H9 (cell line): Measurements from ENCODE around the gene MRM2. TPM values are rescaled to one million over a fixed set of nuclear protein-coding genes. Genes with fewer than 3 reads are reported as not detected.

Experiments used
- DNase-seq: peaks from one replicate; pipeline ENCODE4 v3.0.0-alpha.2; 2017
- H2AFZ ChIP-seq: one replicate; pipeline ENCODE4 v1.6.1; 2013; ENCODE audit warnings: mild to moderate bottlenecking, low read length, control low read depth, moderate library complexity
- H2AK5ac ChIP-seq: 2 replicates; pipeline ENCODE4 v1.6.1; 2013; ENCODE audit warnings: low read length, control low read depth, mixed read lengths; ENCODE audit not compliant: insufficient read length
- H2BK120ac ChIP-seq: one replicate; pipeline ENCODE4 v1.6.1; 2013; ENCODE audit warnings: low read depth, mild to moderate bottlenecking, low read length, control low read depth, inconsistent platforms; ENCODE audit not compliant: poor library complexity, severe bottlenecking
- H2BK12ac ChIP-seq: 2 replicates; pipeline ENCODE4 v1.6.1; 2013; ENCODE audit warnings: low read length, control low read depth, mixed read lengths, low read depth; ENCODE audit not compliant: insufficient read length
- H2BK15ac ChIP-seq: 2 replicates; pipeline ENCODE4 v1.6.1; 2013; ENCODE audit warnings: low read depth, low read length, control low read depth
- H2BK20ac ChIP-seq: one replicate; pipeline ENCODE4 v1.6.1; 2013; ENCODE audit warnings: low read depth, mild to moderate bottlenecking, low read length, control low read depth, inconsistent platforms; ENCODE audit not compliant: poor library complexity, severe bottlenecking
- H2BK5ac ChIP-seq: 2 replicates; pipeline ENCODE4 v1.6.1; 2013; ENCODE audit warnings: low read length, control low read depth, mixed read lengths; ENCODE audit not compliant: insufficient read length
- H3K14ac ChIP-seq: 2 replicates; pipeline ENCODE4 v1.6.1; 2013; ENCODE audit warnings: low read length, control low read depth; ENCODE audit not compliant: insufficient read depth
- H3K18ac ChIP-seq: 2 replicates; pipeline ENCODE4 v1.6.1; 2013; ENCODE audit warnings: low read depth, mild to moderate bottlenecking, mixed read lengths, low read length, control low read depth; ENCODE audit not compliant: insufficient read length
- H3K23ac ChIP-seq: 2 replicates; pipeline ENCODE4 v1.6.1; 2013; ENCODE audit warnings: low read length, control low read depth, mixed read lengths, low read depth; ENCODE audit not compliant: insufficient read length
- H3K23me2 ChIP-seq: 2 replicates; pipeline ENCODE4 v1.6.1; 2013; ENCODE audit warnings: low read depth, mild to moderate bottlenecking, mixed read lengths, low read length, control low read depth; ENCODE audit not compliant: insufficient read length, poor library complexity, severe bottlenecking
- H3K27ac ChIP-seq: 2 replicates; pipeline ENCODE4 v1.5.1; 2013; ENCODE audit warnings: low read length, control low read depth, mixed read lengths, low read depth; ENCODE audit not compliant: insufficient read length
- H3K27me3 ChIP-seq: 2 replicates; pipeline ENCODE4 v1.6.1; 2013; ENCODE audit warnings: low read length, control low read depth, inconsistent platforms; ENCODE audit not compliant: insufficient read depth
- H3K4ac ChIP-seq: 2 replicates; pipeline ENCODE4 v1.6.1; 2013; ENCODE audit warnings: low read depth, mild to moderate bottlenecking, control low read depth, inconsistent platforms, low read length, moderate library complexity
- H3K4me1 ChIP-seq: 2 replicates; pipeline ENCODE4 v1.6.1; 2013; ENCODE audit warnings: low read length, control low read depth, inconsistent platforms; ENCODE audit not compliant: insufficient read depth
- H3K4me2 ChIP-seq: 2 replicates; pipeline ENCODE4 v1.6.1; 2013; ENCODE audit warnings: low read length, control low read depth, mixed read lengths; ENCODE audit not compliant: insufficient read length, insufficient read depth
- H3K56ac ChIP-seq: 2 replicates; pipeline ENCODE4 v1.6.1; 2013; ENCODE audit warnings: low read depth, mild to moderate bottlenecking, mixed read lengths, low read length, control low read depth; ENCODE audit not compliant: insufficient read length
- H3K79me1 ChIP-seq: 2 replicates; pipeline ENCODE4 v1.6.1; 2013; ENCODE audit warnings: low read depth, mild to moderate bottlenecking, moderate library complexity, low read length, control low read depth, inconsistent platforms; ENCODE audit not compliant: insufficient read depth, poor library complexity, severe bottlenecking
- H3K79me2 ChIP-seq: 2 replicates; pipeline ENCODE4 v1.6.1; 2013; ENCODE audit warnings: low read length, control low read depth, inconsistent platforms; ENCODE audit not compliant: insufficient read depth
- H3K9ac ChIP-seq: 2 replicates; pipeline ENCODE4 v1.6.1; 2013; ENCODE audit warnings: low read length, control low read depth, mixed read lengths; ENCODE audit not compliant: insufficient read length; ENCODE audit errors: extremely low read depth
- H3K9me3 ChIP-seq: one replicate; pipeline ENCODE4 v1.6.1; 2013; ENCODE audit warnings: low read depth, low read length, inconsistent platforms; ENCODE audit not compliant: control insufficient read depth
- H3T11ph ChIP-seq: one replicate; pipeline ENCODE4 v1.6.1; 2013; ENCODE audit warnings: mild to moderate bottlenecking, low read length, control low read depth, inconsistent platforms
- H4K20me1 ChIP-seq: one replicate; pipeline ENCODE4 v1.6.1; 2013; ENCODE audit not compliant: control insufficient read depth, insufficient read length, insufficient read depth
- H4K5ac ChIP-seq: 2 replicates; pipeline ENCODE4 v1.6.1; 2013; ENCODE audit warnings: low read depth, mild to moderate bottlenecking, mixed read lengths, low read length, control low read depth; ENCODE audit not compliant: insufficient read length
- H4K8ac ChIP-seq: replicated peaks from 2 replicates; pipeline ENCODE4 v1.6.1; 2013; ENCODE audit warnings: low read length, control low read depth, mixed read lengths, low read depth; ENCODE audit not compliant: insufficient read length
- H4K91ac ChIP-seq: 2 replicates; pipeline ENCODE4 v1.6.1; 2013; ENCODE audit warnings: low read depth, mild to moderate bottlenecking, moderate library complexity, mixed read lengths, low read length, control low read depth; ENCODE audit not compliant: insufficient read length
- H3K27ac Mint-ChIP-seq, 3 experiments: 2 replicates in 2 of 3; 3 replicates in 1 of 3; pipeline ENCODE4 v1.8.0; 2020 to 2021; ENCODE audit warnings: mixed read lengths in 3 of 3, mild to moderate bottlenecking in 1 of 3, moderate library complexity in 1 of 3
- H3K27me3 Mint-ChIP-seq: 2 replicates; pipeline ENCODE4 v1.8.0; 2021; ENCODE audit warnings: low read depth, mild to moderate bottlenecking, moderate library complexity, mixed read lengths
- H3K36me3 Mint-ChIP-seq, 3 experiments: 2 replicates in 2 of 3; 3 replicates in 1 of 3; pipeline ENCODE4 v1.8.0; 2020 to 2021; ENCODE audit warnings: low read depth in 3 of 3, mixed read lengths in 3 of 3; ENCODE audit not compliant: insufficient read depth in 1 of 3
- H3K4me1 Mint-ChIP-seq, 2 experiments: 2 replicates each; pipeline ENCODE4 v1.8.0; 2020; ENCODE audit warnings: mixed read lengths in 2 of 2
- H3K4me3 Mint-ChIP-seq, 2 experiments: 2 replicates in 1 of 2; 3 replicates in 1 of 2; pipeline ENCODE4 v1.8.0; 2020 to 2021; ENCODE audit warnings: mild to moderate bottlenecking in 2 of 2, mixed read lengths in 2 of 2, moderate library complexity in 1 of 2
- H3K9me3 Mint-ChIP-seq, 2 experiments: 2 replicates in 1 of 2; 3 replicates in 1 of 2; pipeline ENCODE4 v1.8.0; 2020; ENCODE audit warnings: mild to moderate bottlenecking in 2 of 2, mixed read lengths in 2 of 2, moderate library complexity in 1 of 2
- CTCF ChIP-seq: fragments of 200-600 bp; sonication (generic); conservative IDR thresholded peaks from 3 replicates; pipeline ENCODE4 v1.8.0; 2021; ENCODE audit warnings: antibody characterized with exemption, mild to moderate bottlenecking
- WGBS: extraction: QIAGEN DNeasy Blood & Tissue Kit; methylation state at CpG from one replicate; pipeline ENCODE4 v1.1.7; 2013; ENCODE audit warnings: missing lambda C conversion rate, low lambda C conversion rate, mixed read lengths; ENCODE audit not compliant: insufficient read length; ENCODE audit errors: extremely low coverage; 5-methylcytosine and 5-hydroxymethylcytosine counted together
- total RNA-seq: library from RNA; stranded (reverse); gene quantifications from 2 replicates; pipeline ENCODE4 v1.2.1, GENCODE V29; 2021

Gene MRM2
- total RNA-seq, 1 experiment from 2014 or later: 59.0 TPM

GRCh38 chr7:2264158-2264557 is 22.2 kb upstream of the MRM2 start:
- Histone ChIP-seq H3K18ac (no peak overlapping the region), H4K8ac (no peak overlapping the region), H3K79me1 (no peaks in the 10 kb centered on the region), H2BK15ac (no peak overlapping the region), H3K4me2 (no peak overlapping the region), H2BK5ac (no peak overlapping the region), H3K27ac (no peak overlapping the region), H2AK5ac (no peak overlapping the region), H2AFZ (no peak overlapping the region), H3K14ac (no peak overlapping the region), H3K4ac (no peak overlapping the region), H3K79me2 (no peaks in the 10 kb centered on the region), H2BK12ac (no peak overlapping the region), H3K9me3 (no peaks in the 10 kb centered on the region), H2BK20ac (no peak overlapping the region), H3K9ac (no peak overlapping the region), H3T11ph (no peak overlapping the region), H3K56ac (no peak overlapping the region), H4K20me1 (no peaks in the 10 kb centered on the region), H2BK120ac (no peak overlapping the region), H4K5ac (no peak overlapping the region), H3K27me3 (no peaks in the 10 kb centered on the region), H4K91ac (no peak overlapping the region), H3K4me1 (no peaks in the 10 kb centered on the region), H3K23ac (no peak overlapping the region), H3K23me2 (no peaks in the 10 kb centered on the region)
- Mint-ChIP-seq H3K27ac (peak overlapping the region in 1 of 3 experiments; percentile 30; a peak in 2 of 7 replicates), H3K9me3 (peaks cover 7% of the 10 kb centered on the region in 2 experiments; a peak in 4 of 5 replicates), H3K4me1 (peaks cover 0 to 2% of the 10 kb centered on the region in 2 experiments; a peak in 1 of 4 replicates), H3K36me3 (peaks cover 19 to 53% (median 30%) of the 10 kb centered on the region in 3 experiments), H3K4me3 (no peak overlapping the region), H3K27me3 (no peaks in the 10 kb centered on the region)
- no peak for TF ChIP-seq CTCF
- no CpG with 5 or more reads among the region's 23 CpGs for WGBS
- no peak for DNase-seq
